HL-60 (cell line): ENCODE results near the gene S1PR1.

ENCODE experiments used
- DNase-seq, 2 experiments: peaks; one replicate each; pipeline ENCODE4 v3.0.0-alpha.2; 2010 to 2020; ENCODE audit warnings: low read depth in 1 of 2, low spot score in 1 of 2
- H3K27ac ChIP-seq: fragments of 250-450 bp; sonication (Bioruptor Pico); replicated peaks from 2 replicates; pipeline ENCODE4 v1.5.1; 2020; ENCODE audit warnings: mild to moderate bottlenecking, moderate library complexity
- H3K27me3 ChIP-seq: fragments of 250-450 bp; sonication (Bioruptor Pico); 2 replicates; pipeline ENCODE4 v1.5.1; 2021; ENCODE audit warnings: mild to moderate bottlenecking, moderate library complexity; ENCODE audit not compliant: insufficient read depth, poor library complexity, severe bottlenecking
- H3K4me3 ChIP-seq: replicated peaks from 2 replicates; pipeline ENCODE4 v1.5.1; 2011; ENCODE audit warnings: mild to moderate bottlenecking, control low read depth, low read length; ENCODE audit not compliant: insufficient read depth
- GABPA ChIP-seq: IDR thresholded peaks from 2 replicates; pipeline ENCODE4 v1.6.1; 2012; ENCODE audit warnings: low read depth
- POLR2AphosphoS5 ChIP-seq: IDR thresholded peaks from 2 replicates; pipeline ENCODE4 v1.6.1; 2012; ENCODE audit warnings: low read depth
- SPI1 ChIP-seq: IDR thresholded peaks from 2 replicates; pipeline ENCODE4 v1.6.1; 2012; ENCODE audit warnings: low read depth, mild to moderate bottlenecking, borderline replicate concordance
- TF ChIP-seq, protein P1 (sequence below): IDR thresholded peaks from one replicate; pipeline ENCODE4 v1.5.1; 2011; ENCODE audit warnings: low read length, control low read depth, inconsistent platforms; ENCODE audit not compliant: insufficient read depth
- TF ChIP-seq, protein P2 (sequence below): IDR thresholded peaks from 2 replicates; pipeline ENCODE4 v1.6.1; 2012; ENCODE audit warnings: low read depth; ENCODE audit not compliant: insufficient replicate concordance

Gene S1PR1

DNA sequence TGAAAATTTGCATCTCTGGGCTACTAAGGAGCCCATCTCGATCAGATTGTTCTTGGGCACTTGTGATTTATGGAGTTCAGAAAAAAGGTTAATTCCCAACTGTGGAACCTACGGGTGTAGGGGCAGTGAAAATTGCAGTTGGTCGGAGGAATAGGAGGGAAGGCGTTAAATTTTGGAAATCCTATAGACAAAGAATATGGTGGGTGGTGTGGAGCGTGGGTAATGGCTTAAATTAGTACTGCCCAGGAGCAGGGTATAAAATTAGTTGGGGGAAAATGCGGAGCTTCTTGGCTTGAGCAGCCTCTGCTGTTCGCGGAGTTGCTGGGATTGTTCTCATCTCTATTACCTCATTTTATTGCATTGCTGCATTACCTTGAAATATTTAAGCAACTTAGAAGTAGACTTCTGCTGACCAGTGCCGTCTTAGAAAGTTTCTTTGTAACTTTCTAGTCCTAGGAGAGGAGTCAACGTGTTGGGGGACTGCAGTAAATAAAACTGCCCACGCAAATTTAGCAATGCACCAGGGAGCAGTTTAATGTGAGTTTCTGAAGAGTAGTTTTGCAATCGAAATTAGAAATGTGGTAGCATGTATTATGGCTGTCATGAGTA is 514 bp downstream of the S1PR1 start:
- TF ChIP-seq POLR2AphosphoS5, result no peak
- TF ChIP-seq, protein P1, sequence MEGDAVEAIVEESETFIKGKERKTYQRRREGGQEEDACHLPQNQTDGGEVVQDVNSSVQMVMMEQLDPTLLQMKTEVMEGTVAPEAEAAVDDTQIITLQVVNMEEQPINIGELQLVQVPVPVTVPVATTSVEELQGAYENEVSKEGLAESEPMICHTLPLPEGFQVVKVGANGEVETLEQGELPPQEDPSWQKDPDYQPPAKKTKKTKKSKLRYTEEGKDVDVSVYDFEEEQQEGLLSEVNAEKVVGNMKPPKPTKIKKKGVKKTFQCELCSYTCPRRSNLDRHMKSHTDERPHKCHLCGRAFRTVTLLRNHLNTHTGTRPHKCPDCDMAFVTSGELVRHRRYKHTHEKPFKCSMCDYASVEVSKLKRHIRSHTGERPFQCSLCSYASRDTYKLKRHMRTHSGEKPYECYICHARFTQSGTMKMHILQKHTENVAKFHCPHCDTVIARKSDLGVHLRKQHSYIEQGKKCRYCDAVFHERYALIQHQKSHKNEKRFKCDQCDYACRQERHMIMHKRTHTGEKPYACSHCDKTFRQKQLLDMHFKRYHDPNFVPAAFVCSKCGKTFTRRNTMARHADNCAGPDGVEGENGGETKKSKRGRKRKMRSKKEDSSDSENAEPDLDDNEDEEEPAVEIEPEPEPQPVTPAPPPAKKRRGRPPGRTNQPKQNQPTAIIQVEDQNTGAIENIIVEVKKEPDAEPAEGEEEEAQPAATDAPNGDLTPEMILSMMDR, result no peak
- no peak for TF ChIP-seq SPI1
- TF ChIP-seq, protein P2, sequence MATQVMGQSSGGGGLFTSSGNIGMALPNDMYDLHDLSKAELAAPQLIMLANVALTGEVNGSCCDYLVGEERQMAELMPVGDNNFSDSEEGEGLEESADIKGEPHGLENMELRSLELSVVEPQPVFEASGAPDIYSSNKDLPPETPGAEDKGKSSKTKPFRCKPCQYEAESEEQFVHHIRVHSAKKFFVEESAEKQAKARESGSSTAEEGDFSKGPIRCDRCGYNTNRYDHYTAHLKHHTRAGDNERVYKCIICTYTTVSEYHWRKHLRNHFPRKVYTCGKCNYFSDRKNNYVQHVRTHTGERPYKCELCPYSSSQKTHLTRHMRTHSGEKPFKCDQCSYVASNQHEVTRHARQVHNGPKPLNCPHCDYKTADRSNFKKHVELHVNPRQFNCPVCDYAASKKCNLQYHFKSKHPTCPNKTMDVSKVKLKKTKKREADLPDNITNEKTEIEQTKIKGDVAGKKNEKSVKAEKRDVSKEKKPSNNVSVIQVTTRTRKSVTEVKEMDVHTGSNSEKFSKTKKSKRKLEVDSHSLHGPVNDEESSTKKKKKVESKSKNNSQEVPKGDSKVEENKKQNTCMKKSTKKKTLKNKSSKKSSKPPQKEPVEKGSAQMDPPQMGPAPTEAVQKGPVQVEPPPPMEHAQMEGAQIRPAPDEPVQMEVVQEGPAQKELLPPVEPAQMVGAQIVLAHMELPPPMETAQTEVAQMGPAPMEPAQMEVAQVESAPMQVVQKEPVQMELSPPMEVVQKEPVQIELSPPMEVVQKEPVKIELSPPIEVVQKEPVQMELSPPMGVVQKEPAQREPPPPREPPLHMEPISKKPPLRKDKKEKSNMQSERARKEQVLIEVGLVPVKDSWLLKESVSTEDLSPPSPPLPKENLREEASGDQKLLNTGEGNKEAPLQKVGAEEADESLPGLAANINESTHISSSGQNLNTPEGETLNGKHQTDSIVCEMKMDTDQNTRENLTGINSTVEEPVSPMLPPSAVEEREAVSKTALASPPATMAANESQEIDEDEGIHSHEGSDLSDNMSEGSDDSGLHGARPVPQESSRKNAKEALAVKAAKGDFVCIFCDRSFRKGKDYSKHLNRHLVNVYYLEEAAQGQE, result no peak
- TF ChIP-seq GABPA, result no peak
- no peak for DNase-seq
- Histone ChIP-seq H3K27ac (no peak overlapping the region), H3K27me3 (peaks cover 10% of the 10 kb centered on the region), H3K4me3 (peak overlapping the region; percentile 33)

DNA sequence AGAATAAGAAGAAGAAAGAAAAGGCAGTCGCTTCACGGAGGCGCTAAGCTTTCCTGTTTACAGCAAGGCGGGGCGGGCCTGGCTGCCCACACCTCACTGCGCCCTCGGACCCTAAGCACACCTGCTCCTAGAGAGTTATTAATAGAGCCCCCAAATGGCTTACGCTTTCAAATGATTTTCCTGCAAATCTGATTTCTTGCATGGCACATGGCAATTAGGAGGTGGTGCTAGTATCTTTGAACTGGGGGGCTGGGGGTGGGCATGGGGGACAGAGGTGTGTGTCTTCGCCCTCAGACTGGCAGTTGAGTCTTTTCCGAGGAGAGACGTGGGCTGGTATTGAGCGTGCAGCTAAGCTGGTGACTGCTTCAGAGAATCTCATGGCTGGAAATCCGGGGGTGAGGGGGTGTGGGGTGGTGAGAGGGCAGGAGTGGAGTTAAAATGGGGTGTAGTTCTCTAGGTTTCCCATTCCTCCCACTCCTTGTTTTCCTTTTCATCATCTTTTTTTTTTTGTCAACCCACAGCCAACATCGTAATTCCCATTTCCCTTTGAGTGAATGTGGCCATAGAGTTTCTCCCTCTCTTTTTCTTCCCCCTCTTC is 1.3 kb downstream of the S1PR1 start:
- peaks cover 10% of the 10 kb centered on the region for H3K27me3 ChIP-seq
- H3K4me3 ChIP-seq, result no peak overlapping the region
- H3K27ac ChIP-seq, result no peak overlapping the region
- no peak for DNase-seq
- TF ChIP-seq, protein P2, result no peak
- TF ChIP-seq, protein P1, result no peak
- TF ChIP-seq GABPA, result no peak
- TF ChIP-seq POLR2AphosphoS5, result no peak
- TF ChIP-seq SPI1, result no peak

DNA sequence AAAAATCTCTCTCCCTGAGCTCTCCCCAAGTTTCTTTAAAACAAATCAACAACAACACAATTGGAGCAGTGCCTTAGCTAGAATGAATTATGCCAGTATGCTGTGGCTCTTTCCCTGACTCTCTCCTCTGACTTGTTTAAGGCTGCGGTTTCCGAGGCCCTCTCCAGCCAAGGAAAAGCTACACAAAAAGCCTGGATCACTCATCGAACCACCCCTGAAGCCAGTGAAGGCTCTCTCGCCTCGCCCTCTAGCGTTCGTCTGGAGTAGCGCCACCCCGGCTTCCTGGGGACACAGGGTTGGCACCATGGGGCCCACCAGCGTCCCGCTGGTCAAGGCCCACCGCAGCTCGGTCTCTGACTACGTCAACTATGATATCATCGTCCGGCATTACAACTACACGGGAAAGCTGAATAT is 1.9 kb downstream of the S1PR1 start:
- Histone ChIP-seq H3K4me3 (no peak overlapping the region), H3K27me3 (peaks cover 10% of the 10 kb centered on the region), H3K27ac (no peak overlapping the region)
- peak in 1 of 2 experiments; percentile 66 for DNase-seq
- no peak for TF ChIP-seq GABPA
- TF ChIP-seq, protein P1, result peak; percentile 80
